Keratinocyte (primary cell): ENCODE results near the gene CHD2. TPM values are rescaled to one million over a fixed set of nuclear protein-coding genes. Genes with fewer than 3 reads are reported as not detected.

Experiments used
- DNase-seq: peaks from one replicate; pipeline ENCODE4 v3.0.0-alpha.2; 2011; ENCODE audit warnings: low read depth, missing footprints, low spot score
- FAIRE-seq: peaks from 2 replicates; lab custom pipeline; 2011; peaks lifted over from hg19 to GRCh38; lab: Jason Lieb, UNC
- H2AFZ ChIP-seq: 2 replicates; pipeline ENCODE4 v1.6.0; 2012; ENCODE audit warnings: low read length, control low read depth, inconsistent platforms; ENCODE audit not compliant: control insufficient read depth
- H3K27ac ChIP-seq: 2 replicates; pipeline ENCODE4 v1.5.1; 2011; ENCODE audit warnings: low read length; ENCODE audit not compliant: control insufficient read depth, insufficient read depth
- H3K27me3 ChIP-seq: 3 replicates; pipeline ENCODE4 v1.6.0; 2011; ENCODE audit warnings: low read length; ENCODE audit not compliant: control insufficient read depth, insufficient read depth; ENCODE audit errors: extremely low read depth
- H3K36me3 ChIP-seq, 2 experiments: 2 replicates in 1 of 2; 3 replicates in 1 of 2; pipeline ENCODE4 v1.5.1; 2011; ENCODE audit warnings: low read length in 2 of 2, mild to moderate bottlenecking in 1 of 2; ENCODE audit not compliant: control insufficient read depth in 2 of 2, insufficient read depth in 2 of 2; ENCODE audit errors: extremely low read depth in 1 of 2
- H3K4me1 ChIP-seq: 3 replicates; pipeline ENCODE4 v1.5.1; 2011; ENCODE audit warnings: low read length; ENCODE audit not compliant: control insufficient read depth, insufficient read depth; ENCODE audit errors: extremely low read depth
- H3K4me2 ChIP-seq: 3 replicates; pipeline ENCODE4 v1.6.0; 2011; ENCODE audit warnings: low read depth, low read length; ENCODE audit not compliant: control insufficient read depth, insufficient read depth; ENCODE audit errors: extremely low read depth
- H3K4me3 ChIP-seq, 3 experiments: fragments of 200-600 bp in 1 of 3; sonication (generic) in 1 of 3; 2 replicates in 2 of 3; 3 replicates in 1 of 3; pipeline ENCODE4 v1.5.1; 2011 to 2016; ENCODE audit warnings: low read length in 3 of 3, mild to moderate bottlenecking in 3 of 3, control low read depth in 2 of 3, inconsistent platforms in 1 of 3, low read depth in 1 of 3, mixed read lengths in 1 of 3, mixed run types in 1 of 3, moderate library complexity in 1 of 3; ENCODE audit not compliant: control insufficient read depth in 2 of 3, insufficient read depth in 2 of 3; ENCODE audit errors: extremely low read depth in 1 of 3
- H3K79me2 ChIP-seq: 2 replicates; pipeline ENCODE4 v1.6.0; 2012; ENCODE audit warnings: low read length; ENCODE audit not compliant: control insufficient read depth, insufficient read depth
- H3K9ac ChIP-seq: 3 replicates; pipeline ENCODE4 v1.6.0; 2011; ENCODE audit warnings: low read length; ENCODE audit not compliant: control insufficient read depth, insufficient read depth; ENCODE audit errors: extremely low read depth
- H3K9me1 ChIP-seq: 3 replicates; pipeline ENCODE4 v1.6.0; 2011; ENCODE audit warnings: low read length; ENCODE audit not compliant: control insufficient read depth, insufficient read depth; ENCODE audit errors: extremely low read depth
- H3K9me3 ChIP-seq: 2 replicates; pipeline ENCODE4 v1.5.1; 2012; ENCODE audit warnings: low read depth, low read length; ENCODE audit not compliant: control insufficient read depth
- H4K20me1 ChIP-seq: 3 replicates; pipeline ENCODE4 v1.6.0; 2011; ENCODE audit warnings: low read length; ENCODE audit not compliant: control insufficient read depth, insufficient read depth; ENCODE audit errors: extremely low read depth
- CTCF ChIP-seq, 3 experiments: IDR thresholded peaks in 1 of 3; conservative IDR thresholded peaks in 1 of 3; optimal IDR thresholded peaks in 1 of 3; 2 replicates in 2 of 3; 3 replicates in 1 of 3; pipeline versions ENCODE3 to v1.5.1; 2011; ENCODE audit warnings: low read length in 3 of 3, mild to moderate bottlenecking in 3 of 3, moderate library complexity in 2 of 3, control low read depth in 1 of 3, inconsistent platforms in 1 of 3; ENCODE audit not compliant: insufficient read depth in 2 of 3; ENCODE audit errors: extremely low read depth in 1 of 3
- EZH2 ChIP-seq: IDR thresholded peaks from one replicate; pipeline ENCODE4 v1.6.1; 2012; ENCODE audit warnings: inconsistent platforms, mild to moderate bottlenecking, low read length, moderate library complexity
- dilution Hi-C: fragments of 300-500 bp; cut with MboI; formaldehyde crosslinking; loops from one replicate; pipeline ENCODE4 v1.7.0; 2020; ENCODE audit warnings: low sequenced_read_pairs; ENCODE audit not compliant: extremely low pct_ligation_motif_present
- polyA plus RNA-seq, 5 experiments: library from polyadenylated mRNA; depleted of rRNA in 3 of 5; stranded (reverse) in 3 of 5; stranded (forward) in 1 of 5; unstranded in 1 of 5; fragments of >200 nt; gene quantifications; 1 replicate in 1 of 5; 2 replicates in 3 of 5; 3 replicates in 1 of 5; pipeline versions ENCODE4 v1.2.1 to v1.2.3, GENCODE V29; 2011 to 2012; ENCODE audit warnings: missing spikeins in 2 of 5, low read depth in 1 of 5, low replicate concordance in 1 of 5

Gene CHD2
- polyA plus RNA-seq, 1 donor (not counting 4 experiments of a cell fraction or from before 2014, with no cell fraction given), result 62.0 TPM

- TF ChIP-seq CTCF (optimal IDR thresholded peaks at IDR 0.05 in 1 of 3, IDR thresholded peaks at IDR 0.05 in 1 of 3, conservative IDR thresholded peaks at IDR 0.05 in 1 of 3; ENCODE audit: extremely low read depth in 1 of 3, insufficient read depth in 2 of 3, low read length in 3 of 3), result no peak
- TF ChIP-seq EZH2, result no peak
- no peak for FAIRE-seq
- Histone ChIP-seq H3K9me3 (no peaks in the 10 kb centered on the region), H3K9me1 (no peaks in the 10 kb centered on the region), H3K79me2 (no peaks in the 10 kb centered on the region), H3K9ac (no peak overlapping the region), H3K4me2 (no peak overlapping the region), H3K27ac (no peak overlapping the region), H3K27me3 (peaks cover 11% of the 10 kb centered on the region), H2AFZ (no peak overlapping the region), H4K20me1 (no peaks in the 10 kb centered on the region), H3K4me1 (peaks cover 6% of the 10 kb centered on the region), H3K36me3 (no peaks in the 10 kb centered on the region), H3K4me3 (no peak overlapping the region)
- dilution Hi-C loops, result no loop called here
- DNase-seq, result no peak
Observed at GRCh38 chr15:93042211-93042610, 142.1 kb downstream of the CHD2 start.

GRCh38 chr15:93042691-93043378 is 142.7 kb downstream of the CHD2 start:
- TF ChIP-seq EZH2 (no peak), CTCF (optimal IDR thresholded peaks at IDR 0.05 in 1 of 3, IDR thresholded peaks at IDR 0.05 in 1 of 3, conservative IDR thresholded peaks at IDR 0.05 in 1 of 3; ENCODE audit: extremely low read depth in 1 of 3, insufficient read depth in 2 of 3, low read length in 3 of 3) (no peak)
- no peak overlapping the region for H3K4me3 ChIP-seq
- peaks cover 11% of the 10 kb centered on the region for H3K27me3 ChIP-seq
- H2AFZ ChIP-seq, result no peak overlapping the region
- no peaks in the 10 kb centered on the region for H3K9me1 ChIP-seq
- no peaks in the 10 kb centered on the region for H3K4me1 ChIP-seq
- H3K9ac ChIP-seq, result no peak overlapping the region
- no peak overlapping the region for H3K27ac ChIP-seq
- H3K9me3 ChIP-seq, result no peaks in the 10 kb centered on the region
- H3K4me2 ChIP-seq, result no peak overlapping the region
- dilution Hi-C loops, result no loop called here
- no peaks in the 10 kb centered on the region for H3K79me2 ChIP-seq
- no peak for DNase-seq
- no peaks in the 10 kb centered on the region for H3K36me3 ChIP-seq
- no peaks in the 10 kb centered on the region for H4K20me1 ChIP-seq
- no peak for FAIRE-seq
